HCT116 (cell line): ENCODE data around the gene ABCA6.

Experiments
- CTCF ChIP-seq, 3 experiments: fragments of 200-600 bp in 1 of 3; sonication (generic) in 1 of 3; IDR thresholded peaks in 2 of 3; conservative IDR thresholded peaks in 1 of 3; 2 replicates each; pipeline ENCODE4 v1.5.1; 2012 to 2017; ENCODE audit warnings: low read depth in 2 of 3, low read length in 2 of 3, antibody characterized with exemption in 1 of 3, borderline replicate concordance in 1 of 3, control low read depth in 1 of 3, mild to moderate bottlenecking in 1 of 3, mixed read lengths in 1 of 3, mixed run types in 1 of 3, moderate library complexity in 1 of 3; ENCODE audit not compliant: insufficient read depth in 1 of 3
- ELF1 ChIP-seq: IDR thresholded peaks from 2 replicates; pipeline ENCODE4 v1.6.1; 2012; ENCODE audit warnings: low read depth, borderline replicate concordance
- EZH2 ChIP-seq: fragments of 200-600 bp; sonication (generic); IDR thresholded peaks from 2 replicates; pipeline ENCODE4 v1.6.1; 2017; ENCODE audit warnings: antibody characterized with exemption, mixed run types
- EZH2phosphoT487 ChIP-seq: fragments of 200-600 bp; IDR thresholded peaks from 2 replicates; pipeline ENCODE4 v1.6.1; 2018; ENCODE audit warnings: antibody characterized with exemption, borderline replicate concordance
- FOSL1 ChIP-seq: IDR thresholded peaks from 2 replicates; pipeline ENCODE4 v1.6.1; 2012; ENCODE audit warnings: low read depth
- JUND ChIP-seq: IDR thresholded peaks from 2 replicates; pipeline ENCODE4 v1.6.1; 2012
- MAX ChIP-seq: IDR thresholded peaks from 2 replicates; pipeline ENCODE4 v1.6.1; 2012
- POLR2A ChIP-seq: IDR thresholded peaks from 2 replicates; pipeline ENCODE4 v1.7.0; 2011; ENCODE audit warnings: borderline replicate concordance; ENCODE audit not compliant: insufficient read depth, insufficient read length; ENCODE audit errors: extremely low read depth
- POLR2AphosphoS5 ChIP-seq: IDR thresholded peaks from 2 replicates; pipeline ENCODE4 v1.6.1; 2011; ENCODE audit warnings: mild to moderate bottlenecking, low read depth, low read length, moderate library complexity
- RAD21 ChIP-seq: IDR thresholded peaks from 2 replicates; pipeline ENCODE4 v1.6.1; 2012; ENCODE audit warnings: low read depth, mild to moderate bottlenecking
- TCF7L2 ChIP-seq: IDR thresholded peaks from 2 replicates; pipeline ENCODE4 v1.7.0; 2011; ENCODE audit warnings: borderline replicate concordance, inconsistent platforms; ENCODE audit not compliant: insufficient read depth, insufficient read length; ENCODE audit errors: extremely low read depth
- ZFX ChIP-seq: fragments of 450-650 bp; IDR thresholded peaks from 2 replicates; pipeline ENCODE4 v1.6.1; 2017

- no peak for TF ChIP-seq FOSL1
- no peak for TF ChIP-seq EZH2
- TF ChIP-seq RAD21, result no peak
- no peak for TF ChIP-seq ZFX
- no peak for TF ChIP-seq TCF7L2
- no peak for TF ChIP-seq MAX
- no peak for TF ChIP-seq EZH2phosphoT487
- TF ChIP-seq POLR2A, result no peak
- TF ChIP-seq CTCF (IDR thresholded peaks at IDR 0.05 in 2 of 3, conservative IDR thresholded peaks at IDR 0.05 in 1 of 3; ENCODE audit: borderline replicate concordance in 1 of 3, insufficient read depth in 1 of 3, low read depth in 2 of 3, low read length in 2 of 3), result no peak
- TF ChIP-seq ELF1, result no peak
- TF ChIP-seq POLR2AphosphoS5, result no peak
- no peak for TF ChIP-seq JUND
Measured at GRCh38 chr17:69166957-69167356, 25.3 kb upstream of the ABCA6 start.
